GM18870 (cell line): ENCODE data around the gene KCNMB2.
A peak's percentile ranks its signal among the peaks of the same experiment; 100 is the strongest.

Experiments used
- ATAC-seq: cut with Tn5 transposase; IDR thresholded peaks from one replicate; pipeline ENCODE4 v1.9.1; 2021; ENCODE audit warnings: moderate library complexity; ENCODE audit not compliant: unreplicated experiment

Gene KCNMB2

DNA sequence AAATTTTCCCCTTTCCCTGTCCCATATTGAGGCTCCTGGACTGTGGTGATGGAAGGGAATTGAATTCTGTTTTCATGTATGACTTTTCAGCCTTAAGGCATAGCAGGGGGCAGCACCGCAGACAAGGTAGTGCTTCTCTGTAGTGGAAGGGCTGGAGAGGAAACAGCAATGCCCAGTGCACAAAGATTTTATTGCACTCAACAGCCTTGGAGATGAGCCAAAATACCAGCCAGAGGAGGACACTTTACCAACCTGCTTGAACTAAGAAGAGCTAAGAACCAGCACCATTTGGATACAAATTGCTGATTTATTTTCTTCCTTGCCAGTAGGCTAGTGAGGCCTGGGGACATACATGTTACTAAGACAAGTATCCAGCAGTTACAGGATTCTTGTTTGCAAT lies 98.7 kb downstream of the KCNMB2 start:
- no peak for ATAC-seq

DNA sequence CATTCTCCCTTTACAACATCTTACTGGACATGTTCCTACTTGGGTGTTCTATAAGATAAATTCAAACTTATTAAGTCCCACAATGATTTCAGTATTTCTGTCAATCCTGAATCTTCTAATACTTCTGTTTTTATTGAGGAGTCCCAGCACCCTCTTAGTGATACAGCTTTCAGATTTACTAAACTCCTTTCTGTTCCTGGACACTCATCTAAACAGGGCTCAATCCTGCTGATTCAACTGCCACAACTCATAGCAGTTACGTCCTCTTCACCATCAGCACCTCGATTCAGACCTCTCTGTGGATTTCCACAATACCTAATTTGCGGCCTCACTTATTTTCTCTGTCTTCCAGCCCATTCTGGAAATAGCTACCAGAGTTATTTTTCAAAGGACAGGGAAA lies 101.6 kb downstream of the KCNMB2 start:
- no peak for ATAC-seq

GRCh38 chr3:178645503-178645902 lies 109.3 kb downstream of the KCNMB2 start:
- no peak for ATAC-seq

- no peak for ATAC-seq
Measured at GRCh38 chr3:178646186-178646862, 110.1 kb downstream of the KCNMB2 start.

DNA sequence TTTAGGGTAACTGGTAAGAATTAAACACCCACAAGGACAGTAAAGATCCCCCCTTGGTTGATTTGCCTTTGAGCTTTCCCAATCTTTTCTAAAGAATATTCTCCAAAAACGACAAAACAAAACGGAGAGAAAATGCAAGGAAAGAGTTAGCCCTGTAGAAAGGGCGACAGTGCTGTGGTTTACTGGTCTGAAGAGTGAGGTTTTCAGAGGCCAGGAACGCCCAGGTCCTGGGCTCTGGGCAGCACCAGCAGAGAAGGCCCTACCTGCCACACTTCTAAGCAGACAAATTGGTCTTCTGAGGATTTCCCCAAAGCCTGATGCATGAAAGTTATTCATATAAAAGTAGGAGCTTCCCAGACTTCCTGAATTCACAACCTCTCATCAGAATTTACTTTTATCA lies 119.3 kb downstream of the KCNMB2 start:
- ATAC-seq, result no peak

- ATAC-seq, result no peak
Measured at GRCh38 chr3:178658694-178659325, 122.6 kb downstream of the KCNMB2 start.

DNA sequence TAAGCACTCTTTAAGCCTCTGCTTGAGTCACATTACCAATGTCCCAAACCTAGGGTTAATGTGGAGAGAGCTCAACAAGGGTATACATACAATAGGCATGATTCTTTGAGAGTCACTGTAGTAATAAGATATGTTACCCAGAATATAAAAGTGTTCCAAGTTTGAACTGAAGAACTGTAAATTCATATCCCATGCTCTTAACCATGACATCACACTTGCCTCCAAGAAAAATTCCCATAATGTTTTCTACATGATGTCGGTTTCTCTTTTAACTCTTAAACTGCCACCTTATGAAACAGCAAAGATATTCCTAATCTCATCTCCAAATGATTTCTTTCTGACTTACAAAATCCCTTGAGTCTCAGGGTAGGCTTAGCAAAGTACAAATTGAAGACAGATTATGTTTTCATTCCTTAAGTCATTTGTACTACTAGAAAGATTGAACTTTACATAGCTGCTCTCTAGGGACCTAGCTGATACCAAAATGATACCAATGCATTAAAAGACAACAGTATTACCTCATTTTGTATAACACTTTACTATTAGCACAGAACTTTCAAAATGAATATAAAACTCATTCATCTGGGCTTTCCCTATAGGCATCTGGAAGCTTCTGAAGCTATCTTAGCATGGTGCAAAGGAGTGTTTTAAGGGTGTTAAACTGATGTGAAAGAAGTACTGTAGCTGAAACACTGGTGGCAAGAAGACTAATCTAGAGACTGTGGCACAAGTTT lies 127.1 kb downstream of the KCNMB2 start:
- ATAC-seq, result peak; percentile 89

DNA sequence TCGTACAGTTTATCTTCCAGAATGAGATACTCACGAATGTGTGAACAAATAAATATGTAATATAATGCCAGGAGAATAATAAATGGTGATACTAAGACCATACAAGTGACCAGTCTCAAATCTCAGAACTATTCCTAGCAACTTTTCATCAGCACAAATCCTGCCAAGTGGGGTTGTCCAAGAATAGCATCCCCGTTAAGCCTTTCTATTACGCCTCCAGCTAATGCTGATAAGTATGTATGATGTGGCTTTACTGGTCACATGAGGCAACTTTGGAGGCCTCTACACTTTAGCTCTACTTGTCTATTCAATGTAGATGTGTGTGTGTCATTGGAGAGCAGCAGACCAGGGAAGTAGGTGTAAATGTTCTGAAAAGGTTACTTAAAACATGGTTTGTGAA lies 129.5 kb downstream of the KCNMB2 start:
- ATAC-seq, result no peak

DNA sequence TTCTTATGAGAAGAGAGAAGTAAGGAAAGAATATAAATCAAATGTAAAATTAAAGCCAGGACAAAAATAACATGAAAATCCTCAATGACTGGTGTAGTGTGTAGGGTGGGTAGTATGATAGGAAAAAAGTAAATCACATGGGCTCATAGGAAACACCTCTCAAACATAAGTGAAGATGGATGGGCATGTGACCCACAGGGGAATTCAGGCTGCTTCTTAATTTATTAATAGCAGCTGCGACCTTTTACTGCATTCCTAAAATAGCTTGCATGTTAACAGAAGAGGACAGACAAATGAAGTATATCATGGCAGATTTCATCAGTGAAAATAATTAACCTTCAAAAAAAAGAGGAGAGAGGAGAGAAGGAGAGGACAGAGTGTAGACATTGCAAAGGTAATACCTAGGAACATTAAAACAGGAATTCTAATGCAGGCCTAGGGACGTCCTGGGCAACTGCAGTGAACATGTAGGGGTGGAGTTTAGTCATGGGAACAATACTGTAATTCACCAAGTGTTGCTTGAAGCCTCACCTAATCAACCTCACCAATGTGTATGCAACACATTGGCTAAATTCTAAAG lies 132.9 kb downstream of the KCNMB2 start:
- ATAC-seq, result no peak

- peak; percentile 71 for ATAC-seq
Measured at GRCh38 chr3:178669758-178670157, 133.5 kb downstream of the KCNMB2 start.

DNA sequence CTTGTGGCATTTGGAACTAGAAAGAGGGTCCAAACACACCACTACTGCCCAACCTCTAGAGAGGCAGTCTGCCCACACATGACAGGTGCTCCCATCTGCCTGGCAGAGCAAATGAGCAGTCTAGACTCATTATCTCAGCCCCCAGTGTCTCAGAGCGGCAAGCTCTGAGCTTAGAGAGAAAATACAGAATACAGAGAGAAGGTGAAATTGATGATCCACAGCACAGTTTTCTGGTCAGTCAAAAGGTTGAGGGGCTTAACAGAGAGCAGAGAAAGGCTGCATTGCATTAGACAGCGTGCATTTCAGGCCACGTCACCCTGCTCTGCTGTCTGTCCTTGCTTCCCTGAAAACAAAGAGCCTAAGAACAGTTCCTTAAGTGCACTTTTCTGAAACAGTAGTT lies 135.1 kb downstream of the KCNMB2 start:
- peak; percentile 16 for ATAC-seq

DNA sequence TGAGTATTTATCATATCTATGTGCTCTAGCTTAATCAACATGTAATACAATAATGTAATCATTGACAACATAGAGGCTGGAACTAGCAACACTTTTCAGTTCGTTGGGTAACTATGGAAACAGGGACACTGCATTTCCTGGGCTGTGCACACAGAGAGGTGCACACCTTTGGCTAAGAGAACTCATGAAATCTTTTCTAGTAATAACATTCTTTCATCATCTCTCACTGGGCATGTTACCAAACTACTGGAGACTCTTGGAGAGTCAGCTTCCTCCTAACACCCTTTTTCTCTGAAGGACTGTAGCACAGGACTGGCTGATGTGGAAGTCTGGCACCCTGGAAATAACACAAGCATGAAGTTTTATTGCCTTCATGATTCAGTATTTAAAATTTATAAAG lies 135.6 kb downstream of the KCNMB2 start:
- ATAC-seq, result peak; percentile 65

DNA sequence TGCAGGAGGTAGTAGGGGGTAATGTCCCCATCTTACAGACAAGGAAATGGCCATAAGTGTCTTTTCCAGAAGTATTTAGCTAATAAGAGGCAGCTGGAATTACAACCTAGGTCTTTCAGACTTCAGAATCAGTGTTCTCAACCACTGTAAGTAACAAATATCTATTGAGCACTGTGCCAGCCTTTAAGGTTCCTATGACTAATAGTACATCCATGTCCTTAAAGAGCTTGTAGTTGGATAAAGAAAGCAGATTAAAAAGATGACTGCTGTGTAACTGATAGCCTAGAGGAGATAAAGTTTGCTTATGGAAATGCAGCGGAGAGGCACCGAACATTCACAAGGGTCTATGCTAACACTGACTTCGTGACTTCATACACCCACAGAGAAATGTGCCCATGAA lies 136.0 kb downstream of the KCNMB2 start:
- ATAC-seq, result no peak

GRCh38 chr3:178673529-178673928 lies 137.3 kb downstream of the KCNMB2 start:
- ATAC-seq, result no peak

DNA sequence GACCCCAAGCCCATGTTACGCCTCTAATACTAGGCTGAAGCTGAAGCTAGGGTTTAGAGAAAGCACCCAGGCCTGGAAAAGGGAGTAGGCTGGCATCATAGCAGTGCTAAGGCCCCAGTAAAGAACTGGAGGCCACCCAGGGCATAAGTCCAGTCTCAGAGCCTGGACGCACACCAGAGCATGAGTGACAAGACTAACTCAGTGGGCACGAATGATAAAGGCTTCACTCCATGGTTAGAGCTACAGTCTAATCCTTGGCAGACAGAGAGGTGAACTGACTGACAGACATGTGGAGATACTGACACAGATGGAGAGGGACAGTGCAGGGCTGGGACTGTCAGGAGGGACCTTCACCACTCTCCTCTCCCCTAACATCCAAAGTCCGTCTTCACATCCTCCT lies 139.8 kb downstream of the KCNMB2 start:
- no peak for ATAC-seq

DNA sequence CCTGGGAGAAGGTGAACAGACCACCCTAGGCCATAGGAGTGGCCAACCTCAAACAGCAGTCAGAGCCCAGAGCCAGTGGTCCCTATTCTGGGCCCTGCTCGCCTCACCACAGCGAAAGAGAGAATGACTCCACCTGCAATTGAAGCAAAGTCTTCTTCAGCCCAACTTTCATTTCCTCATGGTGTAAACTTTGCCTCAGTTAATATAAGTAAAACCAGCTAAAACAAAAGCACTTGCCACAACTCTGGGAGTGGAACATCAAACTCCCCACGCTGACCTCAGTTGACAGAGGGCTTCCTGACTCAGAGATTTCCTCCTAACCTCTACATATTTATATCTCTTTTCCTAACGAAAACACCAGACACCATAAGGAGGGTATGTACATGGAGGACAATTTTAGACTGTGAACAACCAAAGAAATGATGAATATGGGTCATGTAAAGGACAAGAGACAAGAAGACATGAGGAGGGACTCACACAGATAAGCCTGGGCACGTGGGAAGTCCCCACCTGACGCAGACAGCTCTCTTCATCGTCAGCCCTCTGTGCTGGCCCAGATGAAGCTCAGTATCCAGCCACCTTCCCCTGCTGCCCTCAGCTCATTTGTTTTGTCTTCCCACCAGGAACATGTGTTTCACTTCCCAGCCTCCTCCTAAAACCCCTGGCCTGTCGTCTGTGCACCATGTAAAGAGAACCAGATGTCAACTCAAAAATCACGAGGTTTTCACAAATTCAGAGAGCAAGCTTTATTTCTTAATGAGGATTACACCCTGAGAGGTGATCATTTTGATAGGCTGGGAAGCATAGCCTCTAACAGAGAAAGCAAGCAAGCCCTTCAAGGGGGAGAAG lies 140.9 kb downstream of the KCNMB2 start:
- peak; percentile 67 for ATAC-seq

DNA sequence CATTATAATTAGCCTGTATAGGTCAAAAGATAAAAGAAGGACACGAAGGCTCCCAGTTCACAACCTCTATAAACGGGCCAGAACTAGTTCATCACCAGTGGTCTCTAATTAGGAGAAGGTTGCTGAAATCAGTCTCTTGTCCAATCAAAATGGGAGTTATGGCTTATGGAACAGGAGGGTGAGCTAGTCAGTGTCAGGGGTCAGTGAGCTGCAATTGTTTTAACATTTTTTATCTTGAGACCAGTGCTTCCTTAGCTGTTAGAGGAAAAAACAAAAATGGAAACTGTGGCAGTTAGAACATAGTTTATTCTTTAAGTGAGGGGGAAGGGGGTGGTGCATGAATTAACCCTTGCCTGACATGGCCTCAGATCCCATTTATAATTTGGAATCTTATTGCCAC lies 141.7 kb downstream of the KCNMB2 start:
- no peak for ATAC-seq

DNA sequence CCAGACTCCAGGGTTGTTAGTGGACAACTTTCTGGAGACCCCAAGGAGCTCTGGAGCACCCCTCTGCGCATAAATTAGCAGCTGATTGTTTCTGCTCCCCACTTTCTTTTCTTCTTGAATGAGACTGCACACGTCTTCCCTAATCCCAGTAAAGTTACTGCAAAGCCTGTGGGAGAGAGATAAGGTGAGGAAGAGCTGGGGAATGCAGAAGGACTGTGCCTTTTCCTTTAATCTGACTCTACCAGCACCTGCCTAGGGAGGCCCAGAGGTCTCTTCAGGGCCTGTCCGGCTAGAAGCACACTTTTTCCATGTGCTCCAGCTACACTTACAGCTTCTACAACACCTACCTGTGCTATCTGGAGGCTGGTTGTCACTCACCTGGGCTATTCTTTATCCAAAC lies 143.8 kb downstream of the KCNMB2 start:
- no peak for ATAC-seq

DNA sequence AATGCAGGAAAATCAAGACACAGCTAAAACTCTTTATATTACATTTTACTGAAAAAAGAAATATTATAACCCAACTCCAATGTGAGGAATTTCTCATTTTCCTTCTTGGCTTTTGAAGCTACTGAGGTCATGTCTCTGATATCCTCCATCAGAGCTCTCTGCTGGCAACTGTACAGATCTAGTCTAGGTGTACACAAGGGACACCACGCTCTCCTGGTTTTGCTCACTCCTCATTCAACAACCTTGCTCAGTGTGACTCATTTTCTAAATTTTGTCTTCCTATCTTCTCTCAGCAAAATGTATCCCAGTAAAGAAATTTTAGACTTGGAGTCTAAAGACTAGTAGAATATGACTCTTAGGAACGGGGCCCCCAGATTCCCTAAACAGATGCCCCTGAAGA lies 144.3 kb downstream of the KCNMB2 start:
- no peak for ATAC-seq

- peak; percentile 44 for ATAC-seq
Measured at GRCh38 chr3:178684881-178685590, 148.8 kb downstream of the KCNMB2 start.
